ENCODE results near the gene SKA2.

Gene SKA2

GRCh38 chr17:59073972-59074371 lies 81.0 kb downstream of the SKA2 start:
- Histone ChIP-seq H3K36me3 (ENCODE audit: control insufficient read depth, insufficient read depth, low read length) (peaks cover 6% of the 10 kb centered on the region), H3K27me3 (replicated peaks; ENCODE audit: control insufficient read depth, insufficient read depth, low read length) (no peaks in the 10 kb centered on the region), H3K4me3 (replicated peaks; ENCODE audit: low read depth, low read length) (no peak overlapping the region)
- DNase-seq (ENCODE audit: extremely low read depth, insufficient read length), result no peak
- no peak for TF ChIP-seq CTCF (IDR thresholded peaks at IDR 0.05; ENCODE audit: insufficient read depth, low read length, poor library complexity, severe bottlenecking)

GRCh38 chr17:59069856-59070255 lies 85.1 kb downstream of the SKA2 start:
- no peak for DNase-seq (ENCODE audit: extremely low read depth, insufficient read length)
- TF ChIP-seq CTCF (IDR thresholded peaks at IDR 0.05; ENCODE audit: insufficient read depth, low read length, poor library complexity, severe bottlenecking), result no peak
- Histone ChIP-seq H3K27me3 (replicated peaks; ENCODE audit: control insufficient read depth, insufficient read depth, low read length) (no peaks in the 10 kb centered on the region), H3K36me3 (ENCODE audit: control insufficient read depth, insufficient read depth, low read length) (peaks cover 3% of the 10 kb centered on the region), H3K4me3 (replicated peaks; ENCODE audit: low read depth, low read length) (no peak overlapping the region)

GRCh38 chr17:59067756-59068155 lies 87.2 kb downstream of the SKA2 start:
- DNase-seq (ENCODE audit: extremely low read depth, insufficient read length), result no peak
- peaks cover 2% of the 10 kb centered on the region for H3K36me3 ChIP-seq (ENCODE audit: control insufficient read depth, insufficient read depth, low read length)
- no peak overlapping the region for H3K4me3 ChIP-seq (replicated peaks; ENCODE audit: low read depth, low read length)
- TF ChIP-seq CTCF (IDR thresholded peaks at IDR 0.05; ENCODE audit: insufficient read depth, low read length, poor library complexity, severe bottlenecking), result no peak
- no peaks in the 10 kb centered on the region for H3K27me3 ChIP-seq (replicated peaks; ENCODE audit: control insufficient read depth, insufficient read depth, low read length)

- Histone ChIP-seq H3K36me3 (ENCODE audit: control insufficient read depth, insufficient read depth, low read length) (peaks cover 2% of the 10 kb centered on the region), H3K27me3 (replicated peaks; ENCODE audit: control insufficient read depth, insufficient read depth, low read length) (no peaks in the 10 kb centered on the region), H3K4me3 (replicated peaks; ENCODE audit: low read depth, low read length) (no peak overlapping the region)
- TF ChIP-seq CTCF (IDR thresholded peaks at IDR 0.05; ENCODE audit: insufficient read depth, low read length, poor library complexity, severe bottlenecking), result no peak
- DNase-seq (ENCODE audit: extremely low read depth, insufficient read length), result no peak
Observed at GRCh38 chr17:59067340-59067739, 87.6 kb downstream of the SKA2 start.

- no peak for TF ChIP-seq CTCF (IDR thresholded peaks at IDR 0.05; ENCODE audit: insufficient read depth, low read length, poor library complexity, severe bottlenecking)
- no peaks in the 10 kb centered on the region; the same call in 1 of the 2 replicates for H3K36me3 ChIP-seq (ENCODE audit: control insufficient read depth, insufficient read depth, low read length)
- H3K4me3 ChIP-seq (replicated peaks; ENCODE audit: low read depth, low read length), result no peak overlapping the region
- no peak for DNase-seq (ENCODE audit: extremely low read depth, insufficient read length)
- H3K27me3 ChIP-seq (replicated peaks; ENCODE audit: control insufficient read depth, insufficient read depth, low read length), result no peaks in the 10 kb centered on the region
Observed at GRCh38 chr17:59062509-59062908, 92.5 kb downstream of the SKA2 start.
